Activated CD4-positive, alpha-beta T cell treated with anti-CD3 and anti-CD28 coated beads, Interleukin-2, Interleukin-4, amounts not matched to agents 100 ng/mL and 50 ng/mL, durations not matched to agents 16 hours and 8 hours (primary cell): Measurements from ENCODE around the gene TTF1.
A peak's percentile ranks its signal among the peaks of the same experiment; 100 is the strongest.

Experiments used
- DNase-seq: peaks from one replicate; pipeline ENCODE4 v3.0.0-alpha.2; 2020; ENCODE audit warnings: low spot score

The TTF1 gene

DNA sequence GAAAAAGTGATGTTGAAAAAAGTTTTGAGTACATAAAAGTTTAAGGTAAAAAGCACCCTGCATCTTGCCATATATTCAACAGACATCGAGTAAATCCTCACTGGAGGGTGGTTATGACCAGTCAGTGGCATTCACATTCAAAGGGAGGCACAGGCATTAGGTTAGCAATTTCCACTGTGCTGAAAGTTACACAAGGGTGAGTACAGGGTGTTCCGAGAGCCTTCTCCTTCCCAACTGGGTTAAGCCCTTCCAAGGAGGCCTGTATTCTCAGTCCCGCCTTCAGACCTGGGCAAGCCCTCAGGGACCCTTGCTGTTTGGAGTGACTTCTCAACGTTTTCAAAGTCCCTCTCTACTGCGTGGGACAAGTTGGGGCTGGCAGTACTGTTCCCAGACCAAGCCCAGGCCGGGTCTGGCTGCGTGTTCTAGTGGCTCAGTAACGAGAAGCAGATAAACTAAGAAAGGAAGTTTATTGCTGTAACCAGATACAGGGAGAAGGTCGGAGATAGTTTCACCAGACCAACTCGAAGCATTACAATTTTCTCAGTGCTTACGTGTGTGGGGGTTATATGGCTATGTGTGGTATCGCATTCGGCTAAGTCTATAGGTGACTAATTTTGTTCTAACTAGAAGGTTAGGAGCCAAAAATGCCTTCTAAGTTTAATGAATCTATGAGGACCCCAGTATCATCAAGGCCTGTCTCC, 38.9 kb downstream of the TTF1 start:
- no peak for DNase-seq

DNA sequence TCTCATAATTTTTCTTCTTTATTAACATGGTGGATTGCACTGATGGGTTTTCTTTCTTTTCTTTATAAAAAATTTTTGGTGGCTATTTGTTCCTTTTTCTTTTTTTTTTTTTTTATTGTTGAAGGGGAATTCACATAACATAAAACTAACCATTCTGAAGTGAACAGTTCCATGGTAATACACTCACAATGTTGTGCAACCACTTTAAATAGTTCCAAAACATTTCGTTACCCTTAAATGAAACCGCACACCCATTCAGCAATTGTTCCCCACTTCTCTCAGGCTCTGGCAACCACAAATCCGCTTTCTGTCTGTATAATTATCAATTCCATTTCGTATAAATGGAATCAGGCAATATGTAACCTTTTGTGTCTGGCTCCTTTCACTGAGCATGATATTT, 40.2 kb downstream of the TTF1 start:
- DNase-seq: no peak

DNA sequence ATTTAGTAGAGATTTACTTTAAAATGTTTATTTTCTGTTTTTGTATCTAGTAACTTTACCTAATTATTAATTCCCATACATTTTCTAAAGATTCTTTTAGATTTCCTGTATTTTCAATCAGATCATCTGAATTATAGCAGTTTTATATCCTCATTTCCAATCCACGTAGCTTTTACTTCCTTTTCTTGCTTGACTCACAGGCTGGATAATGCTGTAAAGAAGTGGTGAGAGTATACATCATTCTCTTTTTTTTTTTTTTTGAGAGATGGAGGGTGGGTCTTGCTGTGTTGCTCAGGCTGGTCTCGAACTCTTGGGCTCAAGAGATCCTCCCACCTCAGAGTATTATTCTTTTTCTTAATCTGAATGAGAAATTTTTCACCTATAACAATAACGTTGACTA, 40.7 kb downstream of the TTF1 start:
- no peak for DNase-seq

DNA sequence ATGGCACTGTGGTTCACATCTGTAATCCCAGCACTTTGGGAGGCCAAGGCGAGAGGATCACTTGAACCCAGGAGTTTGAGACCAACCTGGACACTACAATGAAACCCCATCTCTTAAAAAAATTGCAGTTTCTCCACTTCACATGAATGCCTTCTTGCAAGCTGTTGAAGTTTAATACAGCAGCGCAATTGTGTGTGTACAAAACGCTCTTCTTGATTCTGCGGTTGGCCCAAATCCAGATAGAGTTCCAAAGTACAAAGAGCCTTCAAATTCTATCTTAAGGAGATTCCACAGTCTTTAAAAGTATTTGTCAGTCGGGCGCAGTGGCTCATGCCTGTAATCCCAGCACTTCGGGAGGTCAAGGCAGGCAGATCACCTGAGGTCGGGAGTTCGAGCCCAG, 42.6 kb downstream of the TTF1 start:
- no peak for DNase-seq

DNA sequence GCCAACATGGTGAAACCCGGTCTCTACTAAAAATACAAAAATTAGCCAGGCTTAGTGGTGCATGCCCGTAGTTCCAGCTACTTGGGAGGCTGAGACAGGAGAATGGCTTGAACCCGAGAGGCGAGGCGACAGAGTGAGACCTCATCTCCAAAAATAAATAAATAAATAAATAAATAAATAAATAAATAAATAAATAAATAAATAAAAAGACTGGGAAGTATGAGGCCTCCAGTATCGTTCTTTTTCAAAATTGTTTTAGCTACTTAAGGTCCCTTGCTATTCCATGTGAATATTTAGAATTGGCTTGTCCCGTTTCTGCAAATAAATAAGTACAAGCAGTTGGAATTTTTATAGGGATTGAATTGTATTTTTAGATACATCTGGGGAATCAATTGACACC, 48.9 kb downstream of the TTF1 start:
- no peak for DNase-seq

DNA sequence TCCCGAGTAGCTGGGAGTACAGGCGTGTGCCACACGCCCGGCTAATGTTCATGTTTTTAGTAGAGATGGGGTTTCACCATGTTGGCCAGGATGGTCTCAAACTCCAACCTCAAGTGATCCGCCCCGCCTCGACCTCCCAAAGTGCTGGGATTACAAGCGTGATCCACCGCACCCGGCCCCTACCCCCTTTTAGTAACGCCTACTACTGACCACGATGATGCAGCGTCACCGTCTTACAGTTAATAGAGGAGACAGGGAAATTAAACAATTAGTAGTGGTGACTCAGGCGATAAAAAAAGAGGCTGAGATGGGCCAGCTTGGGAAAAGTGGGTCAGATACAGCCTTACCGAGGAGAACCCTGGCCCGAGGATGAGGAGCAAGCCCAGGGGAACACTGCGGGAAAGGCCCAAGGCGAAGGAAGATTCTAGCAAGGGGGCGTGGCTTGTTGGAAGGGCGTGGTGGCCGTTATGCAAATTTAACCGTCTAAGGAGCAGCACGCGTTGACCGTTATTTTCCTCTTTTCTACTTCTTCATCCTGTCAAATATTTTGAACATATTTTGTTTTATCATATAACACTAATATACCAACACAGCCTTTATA, 50.2 kb downstream of the TTF1 start:
- DNase-seq: no peak

DNA sequence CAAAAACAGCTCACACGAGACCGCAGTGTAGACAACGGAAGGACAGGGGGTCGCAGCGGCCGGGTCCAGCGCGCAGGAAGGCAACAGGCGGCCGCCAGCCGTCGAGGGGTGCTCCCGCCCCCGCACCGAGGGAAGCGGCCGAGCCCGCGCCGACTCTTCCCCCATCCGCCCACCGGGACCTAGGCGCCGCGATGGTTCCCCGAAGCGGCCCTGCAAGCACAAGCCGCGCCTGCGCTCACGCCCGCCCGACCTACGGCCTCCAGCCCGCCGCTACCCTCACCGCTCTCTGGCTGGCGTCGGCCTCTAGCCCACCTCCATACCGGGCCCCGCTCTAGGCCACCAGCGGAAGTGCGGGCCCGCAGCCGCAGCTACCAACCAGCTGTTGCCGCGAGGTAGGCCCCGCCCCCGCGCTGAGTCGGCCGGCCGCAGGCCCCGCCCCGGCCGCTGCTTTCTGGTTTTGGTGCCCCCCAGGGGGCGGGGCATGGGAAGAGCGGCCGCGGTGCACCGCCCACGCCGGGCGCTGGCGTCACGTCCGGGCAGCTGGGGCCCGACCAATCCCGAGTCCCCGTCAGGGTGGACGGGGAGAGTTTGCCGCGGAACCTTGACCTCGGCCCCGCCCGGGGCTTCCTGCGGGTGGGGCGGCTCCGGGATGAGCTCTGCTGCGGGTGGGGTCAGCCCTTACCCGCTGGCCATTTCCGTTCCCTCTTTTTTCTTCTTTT, 51.8 kb downstream of the TTF1 start, which contains the start of gene SETX:
Gene SETX, minus strand, starts transcription at position 350 of the 719 bp plus-strand sequence. CDS start 5,558 bp downstream, outside the sequence.
- peak; percentile 96 for DNase-seq

DNA sequence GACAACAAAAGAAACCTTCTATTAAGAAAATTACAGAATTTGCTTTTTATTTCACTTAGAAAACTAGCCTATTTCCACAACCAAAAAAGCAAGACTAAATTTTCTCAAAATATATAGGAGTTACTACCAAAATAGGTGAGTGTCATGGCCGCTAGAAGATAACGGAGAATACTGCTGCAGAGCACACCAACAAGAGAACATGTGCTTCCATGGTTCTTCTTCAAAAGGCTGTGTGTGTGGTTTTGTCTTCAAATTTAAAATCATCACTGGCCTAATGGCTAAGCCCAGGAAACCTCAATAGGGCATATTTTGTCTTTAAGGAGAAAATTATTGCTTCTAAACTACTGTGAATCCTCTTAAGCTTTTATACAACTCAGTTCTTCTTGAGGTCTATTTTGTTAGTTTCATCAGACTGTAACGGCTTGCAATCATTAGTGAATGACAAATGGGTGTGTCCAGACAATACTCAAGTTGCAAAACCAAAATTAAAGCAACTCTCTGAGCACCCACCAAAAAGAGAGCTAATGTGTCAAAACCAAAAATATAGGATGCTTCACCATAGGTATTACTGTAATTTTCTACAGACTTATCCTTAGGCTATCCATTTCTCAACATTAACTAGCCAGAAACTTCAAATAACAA, 55.1 kb downstream of the TTF1 start:
- no peak for DNase-seq

DNA sequence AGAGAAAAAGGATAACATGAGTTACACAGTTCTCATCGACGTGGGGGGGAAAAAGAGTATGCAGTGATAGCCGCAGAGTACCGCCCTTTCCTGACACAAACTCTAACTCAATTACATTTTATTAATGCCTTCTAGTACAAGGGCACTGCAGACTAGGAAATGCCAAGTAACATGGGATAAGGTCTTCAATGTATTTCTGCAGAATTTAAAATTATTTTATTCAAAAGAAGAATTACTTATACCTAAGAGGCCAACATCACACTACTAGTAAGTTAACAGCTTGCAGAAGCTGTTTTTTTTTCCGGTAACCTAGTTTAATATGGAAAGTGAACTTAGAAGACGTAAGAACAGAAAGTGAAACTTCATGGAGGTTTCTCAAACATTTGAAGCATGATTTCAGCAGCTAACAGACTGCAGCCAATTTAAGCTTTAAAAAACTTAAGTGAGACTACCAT, 55.8 kb downstream of the TTF1 start:
- DNase-seq: peak; percentile 58

DNA sequence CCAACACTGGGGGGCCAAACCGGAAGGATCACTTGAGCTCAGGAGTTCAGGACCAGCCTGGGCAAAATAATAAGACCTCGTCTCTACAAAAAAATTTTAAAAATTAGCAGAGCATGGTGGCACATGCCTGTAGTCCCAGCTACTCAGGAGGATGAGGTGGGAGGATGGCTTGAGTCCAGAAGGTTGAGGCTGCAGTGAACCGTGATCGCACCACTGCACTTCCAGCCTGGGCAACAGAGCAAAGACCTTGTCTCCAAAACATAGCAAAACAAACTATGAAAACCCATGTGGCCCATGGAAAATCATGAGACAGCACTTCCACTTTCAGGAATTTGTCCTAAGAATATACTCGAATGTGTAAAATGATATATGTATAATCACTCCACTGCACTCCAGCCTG, 58.0 kb downstream of the TTF1 start:
- DNase-seq: no peak

DNA sequence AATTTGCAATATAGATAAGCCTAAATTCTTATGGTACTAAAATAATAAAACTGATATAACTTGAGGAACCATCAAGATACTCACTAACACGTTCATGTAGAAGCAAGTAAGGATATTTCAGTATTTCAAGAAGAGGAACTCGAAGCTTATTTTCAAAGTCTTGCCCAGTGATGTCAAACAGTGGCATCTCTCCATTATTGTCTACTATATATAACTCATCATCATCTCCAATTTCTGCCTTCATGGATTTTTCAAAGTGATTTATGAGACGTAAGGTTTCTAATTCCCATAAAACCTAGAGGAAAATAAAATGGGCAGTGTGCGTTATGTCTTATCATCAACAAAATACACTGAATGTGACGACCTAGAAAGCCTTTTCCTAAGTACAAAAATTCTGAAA, 60.5 kb downstream of the TTF1 start:
- DNase-seq: no peak

DNA sequence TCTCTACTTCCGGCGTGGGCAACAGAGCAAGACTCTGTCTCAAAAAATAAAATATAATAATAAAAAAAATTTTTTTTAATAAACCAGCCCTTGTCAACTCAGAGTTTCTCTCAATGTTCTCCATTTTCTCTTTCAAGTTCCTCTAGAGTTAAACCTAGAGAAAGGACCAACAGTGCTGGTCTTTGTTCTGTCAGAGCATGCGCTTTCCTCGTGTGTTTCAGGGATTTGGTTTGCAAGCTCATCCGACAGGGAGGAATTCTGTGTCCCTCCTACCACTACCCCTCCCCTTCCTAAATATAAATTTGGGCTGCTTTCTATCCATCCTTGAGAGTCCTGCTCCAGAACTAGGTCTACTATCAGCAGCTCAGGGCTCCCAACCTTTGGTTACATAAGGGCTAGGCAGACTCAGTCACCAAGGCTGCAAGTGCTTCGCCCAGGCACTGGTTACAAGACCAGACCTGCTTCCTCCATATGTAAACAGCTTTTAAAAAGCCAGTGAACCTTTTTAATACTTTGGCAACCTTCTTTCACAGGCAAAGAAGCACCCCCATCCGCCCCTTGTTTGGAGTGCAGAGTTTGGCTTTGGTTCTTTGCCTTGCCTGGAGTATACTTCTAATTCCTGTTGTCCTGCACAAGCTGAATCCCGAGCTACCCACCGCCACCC, 65.3 kb downstream of the TTF1 start:
- DNase-seq: no peak

DNA sequence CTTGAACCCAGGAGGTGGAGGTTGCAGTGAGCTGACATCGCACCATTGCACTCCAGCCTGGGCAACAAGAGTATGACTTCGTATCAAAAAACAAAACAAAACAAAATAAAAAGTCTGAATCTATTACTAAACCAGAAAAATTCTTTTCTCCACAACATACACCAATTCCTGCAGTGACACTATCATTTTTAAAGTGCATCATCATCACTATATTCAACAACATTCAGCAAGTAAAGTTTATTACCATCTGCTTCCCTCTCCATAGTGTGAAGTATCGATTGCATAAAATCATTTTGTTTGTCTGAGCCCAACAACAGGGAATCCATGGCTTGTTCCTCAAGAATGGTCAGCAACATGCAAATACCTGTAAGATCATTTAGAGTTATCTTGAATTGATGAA, 72.3 kb downstream of the TTF1 start:
- no peak for DNase-seq

DNA sequence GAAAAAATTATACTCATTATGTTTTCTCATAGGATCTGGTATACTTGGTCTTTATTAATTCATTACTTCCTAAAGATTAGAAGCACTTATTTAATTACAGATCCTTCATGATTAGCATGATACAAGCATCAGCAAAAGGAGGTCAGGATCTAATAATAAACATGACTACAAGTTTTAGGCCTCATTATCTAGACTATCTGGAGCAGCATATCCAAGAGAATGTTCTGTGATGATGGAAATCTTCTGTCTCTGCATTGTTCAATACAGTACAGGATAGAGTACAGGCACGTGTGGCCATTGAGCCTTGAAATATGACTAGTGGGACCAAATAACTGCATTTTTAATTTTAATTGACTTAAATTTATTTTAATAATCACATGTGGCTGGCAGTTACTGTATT, 73.1 kb downstream of the TTF1 start:
- DNase-seq: no peak

DNA sequence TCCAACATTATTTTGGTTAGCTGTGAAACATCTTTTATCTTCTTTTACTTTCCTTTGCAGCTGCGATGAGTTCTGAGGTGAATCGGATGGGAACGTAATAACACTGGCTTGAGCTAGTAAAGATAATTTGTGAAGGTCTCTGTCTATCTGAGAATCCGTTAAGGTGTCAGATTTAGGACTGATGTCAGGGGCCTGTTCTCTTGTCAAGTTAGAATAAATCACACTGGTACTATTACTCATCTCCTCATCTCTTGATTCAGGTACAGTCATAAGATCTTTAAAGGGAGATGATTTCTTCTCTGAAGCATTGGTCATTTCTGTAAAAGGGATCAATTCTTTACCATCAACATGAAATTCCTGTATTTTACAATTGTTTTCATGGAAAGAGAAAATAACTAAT, 78.1 kb downstream of the TTF1 start:
- DNase-seq: no peak

DNA sequence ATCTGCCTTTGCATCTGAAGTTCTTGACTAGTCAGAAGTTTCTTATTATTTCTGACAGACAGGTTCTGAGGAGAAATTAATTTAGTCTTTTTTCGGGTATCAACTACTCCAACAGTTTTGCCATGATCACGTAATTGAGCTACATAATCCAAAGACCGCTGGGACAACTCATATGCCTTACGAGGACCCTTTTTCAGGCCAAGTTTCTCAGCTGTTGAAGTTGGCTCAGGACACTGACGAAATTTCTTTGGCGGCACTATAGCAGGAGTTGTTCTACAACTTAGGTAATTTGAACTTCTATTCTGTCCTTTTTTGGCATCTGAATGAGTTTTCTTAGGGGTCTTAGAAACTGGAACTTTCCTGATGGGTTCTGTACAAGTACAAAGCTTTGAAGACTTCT, 79.1 kb downstream of the TTF1 start:
- no peak for DNase-seq
